ENCODE results near the gene TTC9B.

Gene TTC9B

GRCh38 chr19:40217934-40218890, at the start of gene TTC9B:
TTC9B (minus strand) TSS chr19:40218384; CDS start chr19:40218381, 3 bp downstream.
- no peak for DNase-seq

GRCh38 chr19:40267601-40267997, 49.4 kb upstream of the TTC9B start:
- no peak for DNase-seq

GRCh38 chr19:40266912-40267600, 48.9 kb upstream of the TTC9B start:
- no peak for DNase-seq

- no peak for DNase-seq
These were observed 47.9 kb upstream of the TTC9B start for GRCh38 chr19:40266119-40266518.

GRCh38 chr19:40265763-40266099, 47.5 kb upstream of the TTC9B start:
- no peak for DNase-seq

- DNase-seq: no peak
These were observed 47.0 kb upstream of the TTC9B start for GRCh38 chr19:40265055-40265762.

- DNase-seq: no peak
These were observed 46.3 kb upstream of the TTC9B start for GRCh38 chr19:40264314-40265054.

GRCh38 chr19:40263440-40264313, 45.5 kb upstream of the TTC9B start:
- DNase-seq: no peak

- no peak for DNase-seq
These were observed 44.2 kb upstream of the TTC9B start for GRCh38 chr19:40262422-40262821.

GRCh38 chr19:40261631-40262030, 43.4 kb upstream of the TTC9B start:
- no peak for DNase-seq

GRCh38 chr19:40257096-40257517, 38.9 kb upstream of the TTC9B start:
- DNase-seq: no peak

- DNase-seq: no peak
These were observed 38.3 kb upstream of the TTC9B start for GRCh38 chr19:40256512-40256911.

GRCh38 chr19:40255619-40256166, 37.5 kb upstream of the TTC9B start:
- no peak for DNase-seq

GRCh38 chr19:40254714-40255418, 36.7 kb upstream of the TTC9B start:
- DNase-seq: no peak

- no peak for DNase-seq
These were observed 35.5 kb upstream of the TTC9B start for GRCh38 chr19:40253611-40254092.

GRCh38 chr19:40252395-40252794, 34.2 kb upstream of the TTC9B start:
- DNase-seq: no peak

- DNase-seq: no peak
These were observed 33.8 kb upstream of the TTC9B start for GRCh38 chr19:40251991-40252390.

GRCh38 chr19:40251244-40251643, 33.1 kb upstream of the TTC9B start:
- no peak for DNase-seq

GRCh38 chr19:40249781-40250180, 31.6 kb upstream of the TTC9B start:
- DNase-seq: no peak

- no peak for DNase-seq
These were observed 31.0 kb upstream of the TTC9B start for GRCh38 chr19:40249201-40249600.
